NB4 (cell line): Measurements from ENCODE around the gene IBA57.

ENCODE experiments used
- DNase-seq: peaks from one replicate; pipeline ENCODE4 v3.0.0; 2010; ENCODE audit warnings: low read depth
- H3K4me3 ChIP-seq: one replicate; pipeline ENCODE4 v1.5.1; 2011; ENCODE audit warnings: mild to moderate bottlenecking, low read depth, low read length, moderate library complexity
- CTCF ChIP-seq: IDR thresholded peaks from one replicate; pipeline ENCODE4 v1.5.1; 2012; ENCODE audit warnings: low read depth, low read length
- MAX ChIP-seq: IDR thresholded peaks from 2 replicates; pipeline ENCODE4 v1.6.1; 2011; ENCODE audit warnings: low read depth, low read length
- MYC ChIP-seq: IDR thresholded peaks from 2 replicates; pipeline ENCODE4 v1.6.1; 2011; ENCODE audit warnings: low read depth, low read length
- POLR2A ChIP-seq: IDR thresholded peaks from 2 replicates; pipeline ENCODE4 v1.6.1; 2011; ENCODE audit warnings: mild to moderate bottlenecking; ENCODE audit not compliant: insufficient read length; ENCODE audit errors: extremely low read depth

Gene IBA57

GRCh38 chr1:228214921-228215662 is 49.5 kb downstream of the IBA57 start:
- DNase-seq: no peak
- no peak overlapping the region for H3K4me3 ChIP-seq
- TF ChIP-seq MAX (no peak), POLR2A (no peak)

- no peak for TF ChIP-seq MAX
- no peak for TF ChIP-seq MYC
- no peak for TF ChIP-seq POLR2A
- no peak for TF ChIP-seq CTCF
- H3K4me3 ChIP-seq: no peak overlapping the region
- DNase-seq: no peak
Measured at GRCh38 chr1:228215663-228216116, 50.1 kb downstream of the IBA57 start.

GRCh38 chr1:228216371-228217320 is 51.0 kb downstream of the IBA57 start:
- H3K4me3 ChIP-seq: no peak overlapping the region
- TF ChIP-seq MAX: no peak
- no peak for TF ChIP-seq CTCF
- no peak for TF ChIP-seq POLR2A
- no peak for TF ChIP-seq MYC
- DNase-seq: no peak

- no peak for TF ChIP-seq MAX
- no peak overlapping the region for H3K4me3 ChIP-seq
- no peak for DNase-seq
Measured at GRCh38 chr1:228217551-228218344, 52.1 kb downstream of the IBA57 start.

- no peak for TF ChIP-seq MAX
- no peak for TF ChIP-seq POLR2A
- no peak for TF ChIP-seq MYC
- no peak for TF ChIP-seq CTCF
- no peak for DNase-seq
- no peak overlapping the region for H3K4me3 ChIP-seq
Measured at GRCh38 chr1:228218513-228219244, 53.1 kb downstream of the IBA57 start.
